Skeletal muscle tissue (tissue), 4 donors: ENCODE results near the gene VMP1. TPM values are rescaled to one million over a fixed set of nuclear protein-coding genes. Genes with fewer than 3 reads are reported as not detected.

Source experiments
- H3K27ac ChIP-seq: one replicate; pipeline ENCODE4 v1.7.0; 2013; ENCODE audit warnings: mild to moderate bottlenecking, low read depth, low read length, inconsistent platforms
- H3K27me3 ChIP-seq, 3 donors: one replicate each; pipeline ENCODE4 v1.7.0; 2013; ENCODE audit warnings: low read length in 3 of 3; ENCODE audit not compliant: control insufficient read depth in 3 of 3, insufficient read depth in 3 of 3
- H3K36me3 ChIP-seq, 3 donors: one replicate each; pipeline ENCODE4 v1.7.0; 2013; ENCODE audit warnings: low read length in 3 of 3; ENCODE audit not compliant: control insufficient read depth in 3 of 3, insufficient read depth in 3 of 3
- H3K4me1 ChIP-seq, 3 donors: one replicate each; pipeline ENCODE4 v1.7.0; 2013; ENCODE audit warnings: low read length in 3 of 3, mild to moderate bottlenecking in 3 of 3; ENCODE audit not compliant: control insufficient read depth in 3 of 3, insufficient read depth in 3 of 3
- H3K4me3 ChIP-seq, 3 donors: one replicate each; pipeline ENCODE4 v1.7.0; 2013; ENCODE audit warnings: low read length in 3 of 3
- H3K9ac ChIP-seq, 3 donors: one replicate each; pipeline ENCODE4 v1.7.0; 2013; ENCODE audit warnings: low read length in 3 of 3, mild to moderate bottlenecking in 3 of 3, moderate library complexity in 2 of 3, low read depth in 1 of 3
- H3K9me3 ChIP-seq, 3 donors: one replicate each; pipeline ENCODE4 v1.7.0; 2013; ENCODE audit warnings: low read length in 3 of 3; ENCODE audit not compliant: control insufficient read depth in 3 of 3
- total RNA-seq: library from RNA; depleted of rRNA; stranded (reverse); fragments of >200 nt; gene quantifications from one replicate; pipeline ENCODE4 v1.2.3, GENCODE V29; 2014
- donor health status: Osteomylitis.

VMP1 gene
- total RNA-seq, 1 donor from 2014 or later: 128 TPM

DNA sequence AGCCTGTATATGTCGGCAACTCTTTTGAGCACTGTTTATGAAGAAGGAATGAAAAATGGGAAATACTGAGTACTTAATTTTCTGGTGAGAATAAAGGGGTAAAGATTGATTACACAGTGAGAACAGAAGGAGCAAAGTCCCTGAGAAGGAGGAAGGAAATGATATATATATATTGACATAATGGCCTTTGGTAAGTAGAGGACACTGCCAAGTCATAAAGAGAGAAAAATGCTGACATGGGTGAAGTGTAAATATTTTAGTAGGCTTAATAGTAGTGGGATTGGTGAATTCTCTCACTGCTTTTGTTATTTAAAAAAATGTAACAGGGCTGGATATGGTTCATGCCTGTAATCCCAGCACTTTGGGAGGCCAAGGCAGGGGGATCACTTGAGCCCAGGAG, 16.2 kb downstream of the VMP1 start:
- Histone ChIP-seq H3K36me3 (no peaks in the 10 kb centered on the region), H3K9ac (no peak overlapping the region), H3K9me3 (no peaks in the 10 kb centered on the region), H3K4me1 (peaks cover 0 to 3% (median 0%) of the 10 kb centered on the region in 3 donors), H3K4me3 (no peak overlapping the region), H3K27ac (no peak overlapping the region), H3K27me3 (no peaks in the 10 kb centered on the region)

- Histone ChIP-seq H3K4me3 (no peak overlapping the region), H3K4me1 (peaks cover 0 to 3% (median 0%) of the 10 kb centered on the region in 3 donors), H3K36me3 (no peaks in the 10 kb centered on the region), H3K27me3 (no peaks in the 10 kb centered on the region), H3K27ac (peak overlapping the region; percentile 40), H3K9ac (no peak overlapping the region), H3K9me3 (no peaks in the 10 kb centered on the region)
Observed at GRCh38 chr17:59725691-59726090, 18.2 kb downstream of the VMP1 start.

DNA sequence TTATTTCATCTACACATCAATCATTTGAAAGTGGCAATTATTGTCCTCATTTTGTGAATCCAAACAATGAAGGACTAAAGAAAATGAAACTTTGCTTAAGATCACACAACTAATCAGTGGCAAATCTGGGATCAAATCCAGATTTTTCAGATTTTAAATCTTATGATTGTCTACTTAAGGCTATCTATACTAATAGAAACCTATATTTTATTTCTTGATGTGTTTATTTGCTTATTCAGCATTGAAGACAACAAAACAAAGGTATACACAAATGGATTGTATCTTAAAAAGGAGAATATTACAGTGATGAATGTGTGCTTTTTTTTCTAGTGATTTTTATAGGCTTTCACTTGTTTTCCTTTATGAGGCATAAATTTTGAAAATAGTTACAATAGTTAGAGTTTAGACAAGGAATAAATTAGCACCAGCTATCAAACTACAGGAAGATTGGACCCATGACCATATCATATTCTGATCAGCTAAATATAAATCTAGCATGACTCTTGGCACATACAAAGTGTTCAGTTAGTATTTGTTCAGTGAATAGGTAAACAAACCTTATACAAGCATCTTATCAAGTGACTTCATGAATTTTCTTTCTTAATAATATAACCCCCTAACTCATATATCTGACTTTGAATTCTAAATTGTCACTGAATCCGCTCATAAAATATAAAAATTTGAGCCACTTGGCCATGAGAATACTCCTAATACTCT, 20.5 kb downstream of the VMP1 start:
- Histone ChIP-seq H3K4me3 (no peak overlapping the region), H3K4me1 (peaks cover 0 to 3% (median 0%) of the 10 kb centered on the region in 3 donors), H3K27me3 (no peaks in the 10 kb centered on the region), H3K36me3 (no peaks in the 10 kb centered on the region), H3K9me3 (no peaks in the 10 kb centered on the region), H3K27ac (peak overlapping the region; percentile 42), H3K9ac (no peak overlapping the region)

- Histone ChIP-seq H3K9me3 (no peaks in the 10 kb centered on the region), H3K27ac (no peak overlapping the region), H3K36me3 (peaks cover 0 to 4% (median 0%) of the 10 kb centered on the region in 3 donors), H3K9ac (no peak overlapping the region), H3K27me3 (no peaks in the 10 kb centered on the region), H3K4me1 (peaks cover 0 to 3% (median 0%) of the 10 kb centered on the region in 3 donors), H3K4me3 (no peak overlapping the region)
Observed at GRCh38 chr17:59730268-59730834, 22.9 kb downstream of the VMP1 start.

- Histone ChIP-seq H3K27ac (no peak overlapping the region), H3K4me1 (no peaks in the 10 kb centered on the region), H3K9ac (no peak overlapping the region), H3K9me3 (no peaks in the 10 kb centered on the region), H3K4me3 (no peak overlapping the region), H3K36me3 (peaks cover 0 to 13% (median 3%) of the 10 kb centered on the region in 3 donors), H3K27me3 (no peaks in the 10 kb centered on the region)
Observed at GRCh38 chr17:59733697-59734096, 26.2 kb downstream of the VMP1 start.

GRCh38 chr17:59734226-59734625, 26.8 kb downstream of the VMP1 start:
- H3K4me1 ChIP-seq: no peaks in the 10 kb centered on the region
- H3K27me3 ChIP-seq: no peaks in the 10 kb centered on the region
- no peak overlapping the region for H3K27ac ChIP-seq
- H3K9ac ChIP-seq: no peak overlapping the region
- H3K4me3 ChIP-seq: no peak overlapping the region
- peaks cover 0 to 13% (median 3%) of the 10 kb centered on the region in 3 donors for H3K36me3 ChIP-seq
- H3K9me3 ChIP-seq: no peaks in the 10 kb centered on the region

- no peaks in the 10 kb centered on the region for H3K9me3 ChIP-seq
- no peak overlapping the region for H3K4me3 ChIP-seq
- H3K9ac ChIP-seq: no peak overlapping the region
- no peaks in the 10 kb centered on the region for H3K27me3 ChIP-seq
- H3K27ac ChIP-seq: no peak overlapping the region
- H3K4me1 ChIP-seq: no peaks in the 10 kb centered on the region
- peaks cover 3 to 14% (median 4%) of the 10 kb centered on the region in 3 donors for H3K36me3 ChIP-seq
Observed at GRCh38 chr17:59737324-59737723, 29.9 kb downstream of the VMP1 start.

GRCh38 chr17:59743842-59744241, 36.4 kb downstream of the VMP1 start:
- Histone ChIP-seq H3K36me3 (peaks cover 0 to 7% (median 7%) of the 10 kb centered on the region in 3 donors), H3K4me3 (no peak overlapping the region), H3K9me3 (no peaks in the 10 kb centered on the region), H3K4me1 (no peaks in the 10 kb centered on the region), H3K27ac (no peak overlapping the region), H3K9ac (no peak overlapping the region), H3K27me3 (no peaks in the 10 kb centered on the region)

DNA sequence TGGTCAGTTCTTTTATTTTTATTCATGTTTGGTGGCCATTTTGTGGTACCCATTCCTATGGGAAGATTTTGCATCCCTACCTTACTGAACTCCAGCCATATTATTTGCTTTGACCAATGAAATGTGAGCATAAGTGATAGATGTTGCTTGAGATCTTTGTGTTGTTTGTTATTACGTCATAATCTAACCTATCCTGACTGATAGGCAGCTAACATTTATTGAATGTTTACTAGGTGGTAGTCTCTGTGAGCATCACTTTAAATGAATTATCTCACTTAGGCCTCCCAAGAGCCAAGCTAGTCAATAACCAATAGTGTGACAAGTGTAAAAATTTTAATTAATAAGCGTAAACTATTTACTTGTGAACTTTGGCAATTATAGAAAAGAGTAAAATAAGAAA, 37.6 kb downstream of the VMP1 start:
- Histone ChIP-seq H3K36me3 (peaks cover 0 to 5% (median 5%) of the 10 kb centered on the region in 3 donors), H3K4me3 (no peak overlapping the region), H3K4me1 (no peaks in the 10 kb centered on the region), H3K27me3 (no peaks in the 10 kb centered on the region), H3K9me3 (no peaks in the 10 kb centered on the region), H3K27ac (no peak overlapping the region), H3K9ac (no peak overlapping the region)

GRCh38 chr17:59746849-59747445, 39.5 kb downstream of the VMP1 start:
- H3K4me3 ChIP-seq: no peak overlapping the region
- H3K4me1 ChIP-seq: no peaks in the 10 kb centered on the region
- H3K36me3 ChIP-seq: peaks cover 0 to 5% (median 3%) of the 10 kb centered on the region in 3 donors
- no peak overlapping the region for H3K27ac ChIP-seq
- H3K9ac ChIP-seq: no peak overlapping the region
- no peaks in the 10 kb centered on the region for H3K9me3 ChIP-seq
- no peaks in the 10 kb centered on the region for H3K27me3 ChIP-seq
